ENCODE measurements around the gene UBXN11.

UBXN11 gene

DNA sequence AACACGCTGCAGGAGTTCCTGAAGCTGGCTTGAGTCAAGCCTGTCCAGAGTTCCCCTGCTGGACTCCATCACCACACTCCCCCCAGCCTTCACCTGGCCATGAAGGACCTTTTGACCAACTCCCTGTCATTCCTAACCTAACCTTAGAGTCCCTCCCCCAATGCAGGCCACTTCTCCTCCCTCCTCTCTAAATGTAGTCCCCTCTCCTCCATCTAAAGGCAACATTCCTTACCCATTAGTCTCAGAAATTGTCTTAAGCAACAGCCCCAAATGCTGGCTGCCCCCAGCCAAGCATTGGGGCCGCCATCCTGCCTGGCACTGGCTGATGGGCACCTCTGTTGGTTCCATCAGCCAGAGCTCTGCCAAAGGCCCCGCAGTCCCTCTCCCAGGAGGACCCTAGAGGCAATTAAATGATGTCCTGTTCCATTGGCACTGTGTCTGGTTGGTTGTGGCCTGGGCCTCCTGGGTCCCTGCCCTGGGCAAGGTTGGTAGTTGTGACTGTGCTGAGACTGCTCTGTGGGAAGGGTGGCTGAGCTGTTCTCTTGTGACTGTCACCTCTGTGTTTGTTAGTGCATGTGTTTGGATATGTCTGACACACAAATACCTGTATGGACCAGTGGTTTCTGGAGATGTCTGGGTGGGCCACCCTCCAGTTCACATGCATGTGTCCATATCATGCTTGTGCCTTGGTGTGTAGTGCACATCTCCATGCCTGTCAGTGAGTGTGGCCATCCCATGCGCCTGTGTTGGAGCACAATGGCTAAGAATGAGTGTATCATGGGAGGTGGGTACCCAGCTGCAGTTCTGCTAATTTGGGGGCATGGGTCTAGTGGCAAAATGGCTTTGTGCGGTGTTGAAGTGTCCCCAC lies 25.1 kb downstream of the UBXN11 start:
- no peak overlapping the region for H3K4me3 ChIP-seq (ENCODE audit: low read length)
- TF ChIP-seq ZNF274 (IDR thresholded peaks at IDR 0.05; ENCODE audit: low read depth, low read length) = no peak

- no peak for TF ChIP-seq ZNF274 (IDR thresholded peaks at IDR 0.05; ENCODE audit: low read depth, low read length)
- peak overlapping the region; percentile 85 for H3K4me3 ChIP-seq (ENCODE audit: low read length)
These were observed 25.9 kb downstream of the UBXN11 start for GRCh38 chr1:26280333-26281042.

- peak within 1 kb of the TSS; percentile 85 for H3K4me3 ChIP-seq (ENCODE audit: low read length)
- no peak for TF ChIP-seq ZNF274 (IDR thresholded peaks at IDR 0.05; ENCODE audit: low read depth, low read length)
These were observed 26.7 kb downstream of the UBXN11 start, which contains the start of gene SH3BGRL3 for GRCh38 chr1:26279456-26280332. SH3BGRL3 (plus strand) TSS chr1:26280086; CDS start chr1:26280156, 70 bp downstream.

- H3K4me3 ChIP-seq (ENCODE audit: low read length) = peak overlapping the region; percentile 85; the same call in 1 of the 2 replicates
- TF ChIP-seq ZNF274 (IDR thresholded peaks at IDR 0.05; ENCODE audit: low read depth, low read length) = no peak
These were observed 27.5 kb downstream of the UBXN11 start for GRCh38 chr1:26278724-26279455.

- no peak overlapping the region for H3K4me3 ChIP-seq (ENCODE audit: low read length)
- TF ChIP-seq ZNF274 (IDR thresholded peaks at IDR 0.05; ENCODE audit: low read depth, low read length) = no peak
These were observed 28.1 kb downstream of the UBXN11 start for GRCh38 chr1:26278303-26278702.

- no peak for TF ChIP-seq ZNF274 (IDR thresholded peaks at IDR 0.05; ENCODE audit: low read depth, low read length)
- H3K4me3 ChIP-seq (ENCODE audit: low read length) = no peak overlapping the region
These were observed 28.7 kb downstream of the UBXN11 start for GRCh38 chr1:26277719-26278118.

DNA sequence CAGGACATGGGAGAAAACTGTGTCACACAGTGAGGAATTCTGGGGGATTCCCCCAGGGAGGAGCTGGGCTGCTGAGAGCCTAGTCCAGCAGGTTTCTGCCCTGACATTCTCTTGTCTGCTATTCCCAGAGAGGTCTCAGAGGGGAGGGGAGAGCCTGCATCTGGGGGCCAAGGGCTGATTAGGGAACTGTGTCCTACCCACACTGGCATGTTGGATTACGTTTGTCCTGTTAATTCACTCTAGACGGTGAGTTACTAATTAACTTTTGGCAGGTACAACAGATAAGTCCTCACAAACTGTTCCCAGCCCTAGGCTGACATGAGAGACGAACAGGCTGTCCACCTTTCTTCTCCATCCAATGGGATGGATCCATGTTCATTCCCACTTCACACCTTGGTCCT lies 29.2 kb downstream of the UBXN11 start:
- no peak for TF ChIP-seq ZNF274 (IDR thresholded peaks at IDR 0.05; ENCODE audit: low read depth, low read length)
- no peak overlapping the region for H3K4me3 ChIP-seq (ENCODE audit: low read length)

- no peak overlapping the region for H3K4me3 ChIP-seq (ENCODE audit: low read length)
- no peak for TF ChIP-seq ZNF274 (IDR thresholded peaks at IDR 0.05; ENCODE audit: low read depth, low read length)
These were observed 30.0 kb downstream of the UBXN11 start for GRCh38 chr1:26276432-26276838.

DNA sequence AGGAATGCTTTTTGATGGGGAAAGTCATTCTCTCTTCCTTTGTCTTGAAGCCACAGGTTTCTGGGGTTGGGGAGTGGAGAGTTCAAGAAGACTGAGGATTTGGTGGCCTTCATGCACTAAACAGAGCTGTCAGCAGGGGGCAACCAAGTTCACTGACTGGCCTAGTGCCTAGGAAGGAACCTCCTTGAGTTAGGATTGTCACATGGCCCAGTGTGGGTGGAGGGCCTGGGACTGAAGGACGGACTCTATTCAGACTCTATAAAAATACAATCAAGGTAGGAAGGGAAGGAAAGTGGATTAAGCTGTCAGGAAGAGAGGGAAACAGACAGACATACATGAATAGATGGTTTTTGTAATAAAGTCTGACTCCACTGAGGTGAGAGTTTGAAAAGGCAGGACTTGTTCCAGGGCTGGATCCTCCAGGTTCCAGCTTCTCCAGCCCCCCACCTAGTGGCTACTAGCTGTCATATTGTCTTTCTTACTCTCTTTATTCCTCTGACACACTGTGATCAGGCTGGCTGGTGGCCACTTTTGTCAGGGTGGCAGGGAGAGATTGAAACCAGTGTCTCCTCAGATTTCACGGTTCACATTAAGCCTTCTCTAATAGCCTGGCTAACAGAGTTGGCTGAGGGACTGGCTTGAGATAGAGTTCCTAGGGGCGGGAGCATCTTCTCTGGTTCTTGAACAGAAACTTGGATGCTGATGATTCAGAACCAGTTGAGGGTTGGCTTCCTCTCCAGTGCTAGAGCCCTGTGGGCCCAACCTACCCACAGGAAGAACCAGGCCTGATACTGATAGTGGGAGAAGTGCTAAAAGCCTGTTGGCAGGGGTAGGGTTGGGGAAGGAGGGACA lies 30.6 kb downstream of the UBXN11 start:
- H3K4me3 ChIP-seq (ENCODE audit: low read length) = no peak overlapping the region
- no peak for TF ChIP-seq ZNF274 (IDR thresholded peaks at IDR 0.05; ENCODE audit: low read depth, low read length)

GRCh38 chr1:26274801-26275425 lies 31.5 kb downstream of the UBXN11 start:
- H3K4me3 ChIP-seq (ENCODE audit: low read length) = no peak overlapping the region
- TF ChIP-seq ZNF274 (IDR thresholded peaks at IDR 0.05; ENCODE audit: low read depth, low read length) = no peak

DNA sequence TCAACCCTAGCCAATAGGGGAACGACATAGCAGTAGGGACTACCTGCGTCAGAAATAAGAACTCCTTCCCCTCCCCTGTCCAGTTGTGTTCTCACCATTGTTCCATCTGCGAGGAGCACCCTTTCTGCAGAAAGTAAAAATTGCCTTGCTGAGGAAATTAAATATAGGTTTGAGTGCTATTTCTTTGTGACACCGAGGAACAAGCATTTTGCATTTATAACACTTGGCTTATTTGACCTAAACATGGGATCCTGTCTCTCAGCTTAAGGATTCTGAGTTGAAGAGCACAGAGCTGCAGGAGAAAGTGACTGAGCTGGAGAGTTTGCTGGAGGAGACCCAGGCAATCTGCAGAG lies 37.3 kb downstream of the UBXN11 start:
- TF ChIP-seq ZNF274 (IDR thresholded peaks at IDR 0.05; ENCODE audit: low read depth, low read length) = no peak

More for the DNA sequence above, 37.3 kb downstream of the UBXN11 start:
- H3K4me3 ChIP-seq (ENCODE audit: low read length) = no peak overlapping the region

All from GM08714 (cell line).